GM13976 (cell line): ENCODE results near the gene CCNQ.

Experiments used
- DNase-seq: peaks from one replicate; pipeline ENCODE4 v3.0.0; 2012; ENCODE audit warnings: low spot score
- in situ Hi-C: fragments of 300-500 bp; cut with MboI; formaldehyde crosslinking; loops from one replicate; pipeline ENCODE4 v1.12.0; 2022; ENCODE audit warnings: low sequenced_read_pairs, mixed read lengths, inconsistent platforms; ENCODE audit not compliant: unreplicated experiment
- TF ChIP-seq, protein P1 (sequence below): IDR thresholded peaks from 2 replicates; pipeline ENCODE4 v1.5.1; 2012; ENCODE audit warnings: borderline replicate concordance, mild to moderate bottlenecking; ENCODE audit not compliant: insufficient read depth; ENCODE audit errors: extremely low read depth, missing control alignments, control extremely low read depth

Gene CCNQ

GRCh38 chrX:153602601-153603000 is 3.7 kb upstream of the CCNQ start:
- in situ Hi-C loops: no loop called here
- no peak for DNase-seq
- TF ChIP-seq, protein P1, sequence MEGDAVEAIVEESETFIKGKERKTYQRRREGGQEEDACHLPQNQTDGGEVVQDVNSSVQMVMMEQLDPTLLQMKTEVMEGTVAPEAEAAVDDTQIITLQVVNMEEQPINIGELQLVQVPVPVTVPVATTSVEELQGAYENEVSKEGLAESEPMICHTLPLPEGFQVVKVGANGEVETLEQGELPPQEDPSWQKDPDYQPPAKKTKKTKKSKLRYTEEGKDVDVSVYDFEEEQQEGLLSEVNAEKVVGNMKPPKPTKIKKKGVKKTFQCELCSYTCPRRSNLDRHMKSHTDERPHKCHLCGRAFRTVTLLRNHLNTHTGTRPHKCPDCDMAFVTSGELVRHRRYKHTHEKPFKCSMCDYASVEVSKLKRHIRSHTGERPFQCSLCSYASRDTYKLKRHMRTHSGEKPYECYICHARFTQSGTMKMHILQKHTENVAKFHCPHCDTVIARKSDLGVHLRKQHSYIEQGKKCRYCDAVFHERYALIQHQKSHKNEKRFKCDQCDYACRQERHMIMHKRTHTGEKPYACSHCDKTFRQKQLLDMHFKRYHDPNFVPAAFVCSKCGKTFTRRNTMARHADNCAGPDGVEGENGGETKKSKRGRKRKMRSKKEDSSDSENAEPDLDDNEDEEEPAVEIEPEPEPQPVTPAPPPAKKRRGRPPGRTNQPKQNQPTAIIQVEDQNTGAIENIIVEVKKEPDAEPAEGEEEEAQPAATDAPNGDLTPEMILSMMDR: no peak

- TF ChIP-seq, protein P1: no peak
- no peak for DNase-seq
- in situ Hi-C loops: no loop called here
Measured at GRCh38 chrX:153601511-153602110, 2.7 kb upstream of the CCNQ start.

- in situ Hi-C loops: no loop called here
- TF ChIP-seq, protein P1: no peak
- DNase-seq: no peak
Measured at GRCh38 chrX:153600921-153601320, 2.0 kb upstream of the CCNQ start.

GRCh38 chrX:153600032-153600373 is 1.1 kb upstream of the CCNQ start:
- no peak for DNase-seq
- TF ChIP-seq, protein P1: no peak
- in situ Hi-C loops: no loop called here

DNA sequence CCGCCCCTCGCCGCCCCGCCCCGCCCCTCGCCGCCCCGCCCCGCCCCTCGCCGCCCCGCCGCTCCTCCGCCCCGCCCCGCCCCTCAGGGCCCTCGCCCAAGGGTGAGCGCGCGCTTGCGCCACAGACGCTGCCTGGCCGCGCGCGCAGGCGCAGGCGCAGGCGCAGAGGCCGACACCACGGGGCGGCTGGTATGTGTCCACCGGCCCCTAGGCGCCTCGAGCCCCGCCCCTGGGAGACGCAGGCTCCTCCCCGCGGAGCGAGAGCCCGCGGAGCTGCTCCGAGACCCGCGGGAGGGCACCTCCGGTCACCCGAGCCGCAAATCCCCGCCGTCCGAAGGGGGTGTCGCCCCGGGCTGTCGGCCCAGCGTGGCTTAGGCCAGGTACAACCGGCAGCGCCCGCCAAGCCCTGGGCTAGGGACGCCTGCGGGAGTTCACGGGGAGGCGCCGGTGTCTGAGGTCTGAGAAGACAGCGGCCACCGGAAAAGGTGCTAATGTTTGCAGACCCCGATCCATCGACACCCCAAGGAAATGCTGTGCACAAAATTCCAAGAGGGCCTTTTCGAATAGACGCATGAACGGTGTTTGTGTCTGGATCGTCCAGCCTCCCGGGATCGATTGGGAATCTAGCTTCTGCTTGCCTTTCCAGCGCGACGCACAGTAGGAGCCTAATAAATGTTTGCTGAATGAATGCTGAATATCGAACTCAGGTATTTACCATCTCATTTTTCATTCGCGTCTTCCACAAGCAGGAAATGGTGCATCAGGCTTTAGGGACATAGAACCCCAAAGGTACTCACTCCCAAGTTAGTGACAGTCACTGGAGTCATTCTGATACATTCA is 473 bp upstream of the CCNQ start:
- peak; percentile 94 for DNase-seq
- in situ Hi-C loops: no loop called here

DNA sequence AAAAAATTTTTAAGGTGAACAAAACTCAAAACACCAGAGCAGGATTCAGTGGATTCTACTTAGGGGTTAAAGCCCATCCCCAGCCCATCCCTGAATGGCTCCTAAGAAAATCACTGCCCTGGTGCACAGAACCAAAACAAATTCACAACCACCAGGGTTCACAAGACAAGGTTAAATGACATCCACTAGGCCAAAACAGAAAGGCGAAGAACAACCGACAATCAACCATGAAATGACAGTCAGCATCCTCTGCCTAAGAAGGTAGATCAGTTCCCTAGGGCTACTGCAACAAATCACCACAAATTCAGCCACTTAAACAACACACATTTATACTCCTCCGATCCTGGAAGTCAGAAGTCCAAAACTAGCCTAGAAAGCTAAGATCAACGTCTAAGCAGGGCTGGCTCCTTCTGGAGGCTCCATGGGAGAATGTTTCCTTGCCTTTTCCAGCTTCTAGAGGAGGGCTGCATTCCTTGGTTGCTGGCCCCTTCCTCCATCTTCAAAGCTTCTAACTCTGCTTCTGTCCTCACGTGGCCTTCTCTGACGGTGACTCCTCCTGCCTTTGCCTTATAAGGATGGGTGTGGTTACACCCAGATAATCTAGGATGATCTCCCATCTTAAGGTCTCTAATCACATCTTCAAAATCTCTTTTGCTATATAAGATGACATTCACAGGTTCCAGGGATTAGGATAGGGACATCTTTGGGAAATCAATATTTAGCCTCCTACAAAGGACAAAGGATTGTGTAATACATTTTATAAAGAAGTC is 1.8 kb downstream of the CCNQ start:
- TF ChIP-seq, protein P1: no peak
- in situ Hi-C loops: no loop called here
- no peak for DNase-seq

More for the DNA sequence above, 473 bp upstream of the CCNQ start:
- TF ChIP-seq, protein P1: no peak
